ENCODE data around the gene POLE. TPM values are rescaled to one million over a fixed set of nuclear protein-coding genes. Genes with fewer than 3 reads are reported as not detected.

POLE gene
- total and polyA plus RNA-seq, 2 of the 4 experiments (the other 2 are of a cell fraction), result 17.2 to 20.7 TPM

DNA sequence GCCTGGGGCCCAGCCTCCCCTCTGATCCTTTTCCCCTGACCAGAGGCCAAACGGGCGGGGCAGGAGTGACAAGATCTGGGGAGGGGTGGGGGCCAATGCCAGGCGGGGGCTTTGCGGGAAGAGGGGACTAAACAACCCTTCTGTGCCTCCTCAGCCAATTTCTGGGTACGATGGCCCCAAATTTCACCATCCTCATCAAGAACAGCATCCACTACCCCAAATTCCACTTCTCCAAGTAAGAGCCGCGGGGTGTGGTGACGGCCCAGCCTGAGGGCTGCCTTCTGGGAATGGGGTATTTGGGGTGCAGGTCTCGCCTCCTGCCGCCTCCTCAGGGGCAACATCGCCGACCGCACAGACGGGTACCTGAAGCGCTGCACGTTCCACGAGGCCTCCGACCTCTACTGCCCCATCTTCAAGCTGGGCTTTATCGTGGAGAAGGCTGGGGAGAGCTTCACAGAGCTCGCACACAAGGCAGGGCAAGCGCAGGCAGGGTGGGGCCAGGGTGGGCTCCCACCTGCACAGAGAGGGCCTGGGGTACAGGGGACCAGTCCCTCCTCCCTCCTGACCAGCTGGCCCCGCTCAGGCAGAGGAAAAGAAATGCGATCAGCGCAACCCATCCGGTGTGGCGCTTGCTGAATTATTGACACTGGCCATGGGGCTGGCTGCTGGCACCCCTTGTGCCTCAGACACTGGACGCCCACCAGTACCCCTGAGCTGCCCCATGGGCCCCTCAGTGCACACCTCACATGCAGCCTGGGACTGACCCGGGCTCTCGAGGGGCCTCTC is 66.8 kb downstream of the POLE start:
- H4K5ac ChIP-seq (ENCODE audit: low read depth, low read length), result no peak overlapping the region
- H3K4me1 ChIP-seq (ENCODE audit: control insufficient read depth, insufficient read depth, low read length), result peaks cover 12% of the 10 kb centered on the region
- WGBS, 2 experiments (ENCODE audit: extremely low coverage in 2 of 2, insufficient read length in 1 of 2), result 100% methylated on average over 2 of the region's 29 CpGs; no CpG with 5 or more reads in 1 of the 2 experiments
- no peak overlapping the region for H3K4me2 ChIP-seq (ENCODE audit: low read depth, low read length)
- no peak overlapping the region for H3K56ac ChIP-seq (ENCODE audit: extremely low read depth, insufficient read depth, low read length)
- ChIA-PET CTCF (no interaction called here), POLR2A (ENCODE audit: unreplicated experiment) (no interaction called here)
- H3K79me1 ChIP-seq (ENCODE audit: low read depth in 1 of 2, low read length in 2 of 2), result no peaks in the 10 kb centered on the region
- peaks cover 4% of the 10 kb centered on the region; the same call in 1 of the 2 replicates for H3K36me3 ChIP-seq (ENCODE audit: control insufficient read depth, insufficient read depth, low read length)
- peak overlapping the region; percentile 42 for H2AK9ac ChIP-seq (replicated peaks; ENCODE audit: low read depth, low read length, poor library complexity)
- no peak for TF ChIP-seq FOS (IDR thresholded peaks at IDR 0.05; ENCODE audit: low read depth, low read length)
- TF ChIP-seq SMC3 (IDR thresholded peaks at IDR 0.05; ENCODE audit: low read depth, low read length), result no peak
- no peak for TF ChIP-seq CHD1 (IDR thresholded peaks at IDR 0.05; ENCODE audit: low read depth, low read length)
- no peak for TF ChIP-seq RFX5 (IDR thresholded peaks at IDR 0.05; ENCODE audit: low read depth, low read length)
- no peak for TF ChIP-seq MAZ (IDR thresholded peaks at IDR 0.05; ENCODE audit: borderline replicate concordance, low read depth, low read length)
- TF ChIP-seq CEBPB (IDR thresholded peaks at IDR 0.05; ENCODE audit: low read depth, low read length), result no peak
- H2BK20ac ChIP-seq (ENCODE audit: low read depth, low read length), result no peak overlapping the region
- H3K27ac ChIP-seq (ENCODE audit: insufficient read depth, low read length), result no peak overlapping the region
- no peak overlapping the region for H2BK120ac ChIP-seq (ENCODE audit: low read depth, low read length)
- H3K14ac ChIP-seq (replicated peaks; ENCODE audit: low read depth, low read length), result no peak overlapping the region
- intact Hi-C loops (cut with micrococcal nuclease), result no loop called here
- H3K4ac ChIP-seq (ENCODE audit: low read depth, low read length), result no peak overlapping the region
- H3K18ac ChIP-seq (ENCODE audit: low read depth, low read length), result no peak overlapping the region
- dilution Hi-C loops (cut with HindIII; ENCODE audit: low sequenced_read_pairs, unreplicated experiment), result no loop called here
- H4K91ac ChIP-seq (ENCODE audit: insufficient read depth, low read depth, low read length), result no peak overlapping the region
- no peak overlapping the region for H2AFZ ChIP-seq (replicated peaks; ENCODE audit: low read length, poor library complexity)
- no peak overlapping the region for H3K9ac ChIP-seq (ENCODE audit: low read depth, low read length)
- H3K4me3 ChIP-seq (ENCODE audit: insufficient read depth, low read depth, low read length), result no peak overlapping the region
- no peak overlapping the region for H2BK5ac ChIP-seq (ENCODE audit: low read depth, low read length, poor library complexity, severe bottlenecking)
- peaks cover 37% of the 10 kb centered on the region for H3K27me3 ChIP-seq (ENCODE audit: control insufficient read depth, insufficient read depth, low read length)
- DNase-seq (no peak), ATAC-seq (ENCODE audit: low read depth) (no peak)
- no peak overlapping the region for H2BK15ac ChIP-seq (ENCODE audit: low read depth, low read length)
- no TSS peak for BruUV-seq (replicated peaks)
- no peak overlapping the region for H3K23ac ChIP-seq (ENCODE audit: low read depth, low read length)
- peaks cover 20% of the 10 kb centered on the region for H3K9me3 ChIP-seq (ENCODE audit: control insufficient read depth, insufficient read depth, low read length)
- in situ Hi-C loops (cut with MboI; ENCODE audit: low sequenced_read_pairs), result no loop called here
- no peak overlapping the region for H2AK5ac ChIP-seq (ENCODE audit: low read depth, low read length)
- no peak overlapping the region for H4K8ac ChIP-seq (ENCODE audit: low read depth in 2 of 2, low read length in 2 of 2)
- H3K9me1 ChIP-seq (ENCODE audit: insufficient read depth, low read length), result peaks cover 7% of the 10 kb centered on the region; the same call in 1 of the 2 replicates
- no peaks in the 10 kb centered on the region for H4K20me1 ChIP-seq (ENCODE audit: insufficient read depth, low read length)

All from IMR-90 (cell line).